Stimulated activated CD4-positive, alpha-beta T cell treated with anti-CD3 and anti-CD28 coated beads, TNF-alpha, amount 100 ng/mL, for 1 hour (primary cell): ENCODE results near the gene CTIF.

Experiments
- DNase-seq, 3 donors: peaks; one replicate each; pipeline ENCODE4 v3.0.0-alpha.2; 2020; ENCODE audit warnings: low read depth in 3 of 3, low spot score in 1 of 3

The CTIF gene

GRCh38 chr18:48550101-48550729 is 11.4 kb downstream of the CTIF start:
- no peak for DNase-seq

DNA sequence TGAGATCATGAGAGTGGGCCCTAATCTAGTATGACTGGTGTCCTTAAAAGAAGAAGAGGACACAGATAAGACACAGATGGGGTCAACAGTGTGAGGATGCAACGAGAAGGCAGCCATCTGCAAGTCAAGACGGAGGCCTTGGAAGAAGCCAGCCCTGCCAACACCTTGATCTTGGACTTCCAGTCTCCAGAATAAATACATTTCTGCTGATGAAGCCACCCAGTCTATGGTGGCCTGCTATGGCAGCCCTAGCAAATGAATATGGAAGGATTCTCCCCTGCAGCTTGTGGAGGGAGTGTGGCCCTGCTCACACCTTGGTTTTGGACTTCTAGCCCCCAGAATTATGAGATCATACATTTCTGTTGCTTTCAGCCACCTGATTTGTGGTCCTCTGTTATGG is 12.3 kb downstream of the CTIF start:
- no peak for DNase-seq

DNA sequence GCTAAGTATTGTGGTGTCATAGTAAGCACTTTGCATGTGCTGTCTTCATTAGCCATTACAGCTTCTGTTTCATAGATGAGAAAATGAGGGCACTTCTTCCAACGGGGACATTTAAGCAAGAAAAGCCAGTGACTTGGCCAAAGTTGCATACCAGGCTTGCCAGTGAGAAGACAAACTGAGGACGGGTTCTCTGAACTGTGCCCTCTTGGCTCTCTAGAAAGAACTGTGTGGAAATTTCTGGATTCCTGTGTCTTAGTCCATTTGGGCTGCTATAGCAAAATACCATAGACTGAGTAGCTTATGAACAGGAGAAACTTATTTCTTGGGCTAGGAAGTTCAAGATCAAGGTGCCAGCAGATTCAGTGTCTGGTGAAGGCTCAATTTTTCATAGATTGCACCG is 13.3 kb downstream of the CTIF start:
- no peak for DNase-seq

DNA sequence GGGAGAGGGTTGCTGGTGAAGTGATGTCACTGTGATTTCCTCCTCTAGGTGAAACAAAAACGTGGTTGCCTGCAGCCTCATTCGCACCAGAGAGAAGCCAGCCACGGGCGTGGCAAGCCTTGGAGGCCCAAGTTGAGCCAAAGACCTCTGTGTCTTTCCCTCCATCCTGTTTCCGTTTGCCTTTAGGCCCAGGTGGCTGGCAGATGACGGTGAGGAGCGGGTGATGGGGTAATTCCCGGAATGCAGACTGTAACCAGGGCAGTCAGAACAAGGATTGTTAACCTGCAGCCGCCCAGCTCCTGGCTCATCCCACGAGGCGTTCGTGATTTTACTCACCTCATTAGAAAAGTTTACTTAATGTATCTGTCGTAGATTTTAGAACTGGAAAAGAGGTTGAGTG is 14.4 kb downstream of the CTIF start:
- no peak for DNase-seq

- no peak for DNase-seq
Observed at GRCh38 chr18:48554610-48555400, 16.0 kb downstream of the CTIF start.

DNA sequence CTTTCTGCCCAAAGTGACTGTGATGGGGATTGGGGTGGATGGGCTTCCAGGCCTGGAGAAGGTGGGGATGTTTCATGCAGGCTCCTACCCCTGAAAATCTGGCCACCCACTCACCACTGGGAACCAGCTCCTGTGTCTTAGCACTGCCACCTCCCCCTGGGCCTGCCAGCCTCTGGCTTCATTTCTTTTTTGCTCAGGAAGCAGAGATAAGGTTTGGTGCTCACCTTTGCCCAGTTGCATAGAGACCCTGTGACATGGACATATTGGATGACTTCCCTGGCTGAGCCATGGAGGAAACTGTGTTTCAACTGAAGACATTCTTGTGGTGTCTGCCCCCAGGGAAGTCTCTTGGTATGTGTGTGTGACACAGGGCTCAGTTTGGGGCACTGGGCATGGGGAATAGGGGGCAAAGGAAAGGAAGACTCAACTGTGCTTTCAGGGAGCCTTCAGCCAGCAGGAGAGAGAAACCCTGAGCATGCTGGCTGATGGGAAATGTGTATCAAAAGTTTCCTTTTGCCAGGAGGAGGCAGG is 16.7 kb downstream of the CTIF start:
- no peak for DNase-seq

GRCh38 chr18:48557640-48558174 is 18.9 kb downstream of the CTIF start:
- no peak for DNase-seq

DNA sequence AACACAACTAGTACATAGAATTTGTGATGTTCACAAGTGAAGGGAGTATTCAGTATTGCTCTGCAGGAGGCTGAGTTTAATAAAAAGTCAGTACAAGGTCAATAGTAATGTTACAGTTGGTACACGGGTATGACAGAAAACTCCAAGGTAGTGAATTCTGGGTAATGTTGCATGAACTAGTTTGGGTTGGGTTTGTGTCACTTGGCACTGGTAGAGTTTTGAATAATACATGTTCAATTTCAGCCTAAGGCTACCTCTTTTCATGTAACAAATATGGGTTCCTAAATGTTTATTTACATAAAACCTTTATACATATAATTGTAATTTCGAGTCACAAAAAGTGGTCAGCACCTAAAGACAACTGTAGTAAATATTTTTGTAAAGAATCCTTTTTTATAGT is 19.4 kb downstream of the CTIF start:
- DNase-seq = no peak

- DNase-seq = no peak
Observed at GRCh38 chr18:48560491-48560890, 21.7 kb downstream of the CTIF start.

GRCh38 chr18:48562075-48562474 is 23.2 kb downstream of the CTIF start:
- DNase-seq = no peak

DNA sequence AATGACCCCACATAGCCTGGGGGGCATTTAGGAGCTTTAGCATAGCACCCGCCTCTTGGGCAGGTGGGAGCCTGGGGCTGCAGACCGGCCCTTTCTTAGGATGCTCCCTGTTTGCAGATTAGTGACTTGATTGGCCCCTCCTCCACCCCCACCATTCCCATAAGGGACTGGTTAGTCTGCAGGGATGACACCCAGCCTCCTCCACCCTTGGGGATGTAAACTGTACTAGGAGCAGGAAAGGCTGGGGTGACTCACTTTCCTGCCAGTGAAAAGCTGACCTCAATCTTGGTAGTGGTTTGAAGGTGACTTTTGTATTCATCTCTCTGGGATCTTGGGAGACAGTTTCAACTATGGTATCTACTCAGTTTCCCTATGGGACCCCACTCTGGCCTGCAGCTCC is 24.2 kb downstream of the CTIF start:
- no peak for DNase-seq

GRCh38 chr18:48564139-48564538 is 25.3 kb downstream of the CTIF start:
- no peak for DNase-seq

GRCh38 chr18:48565105-48565504 is 26.3 kb downstream of the CTIF start:
- no peak for DNase-seq

GRCh38 chr18:48566589-48566988 is 27.8 kb downstream of the CTIF start:
- DNase-seq = no peak

DNA sequence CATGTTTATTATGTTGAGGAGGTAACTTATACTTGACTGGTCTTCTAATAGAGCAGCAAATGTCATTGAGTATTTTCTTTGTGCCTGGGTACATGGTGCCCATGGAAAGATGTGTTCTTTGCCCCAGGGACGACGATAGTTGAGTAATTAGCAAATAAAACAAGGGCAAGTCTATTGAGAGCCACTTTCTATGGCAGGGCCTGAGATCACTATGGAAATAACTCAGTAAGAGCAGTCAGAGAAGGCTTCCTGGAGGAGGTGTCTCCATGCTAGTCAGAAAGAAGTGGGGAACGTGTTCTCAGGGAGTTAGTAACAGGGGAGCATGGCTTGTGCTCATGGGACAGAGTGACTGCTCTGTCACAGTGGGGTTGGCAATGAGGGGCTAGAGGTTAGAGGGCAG is 28.6 kb downstream of the CTIF start:
- no peak for DNase-seq

DNA sequence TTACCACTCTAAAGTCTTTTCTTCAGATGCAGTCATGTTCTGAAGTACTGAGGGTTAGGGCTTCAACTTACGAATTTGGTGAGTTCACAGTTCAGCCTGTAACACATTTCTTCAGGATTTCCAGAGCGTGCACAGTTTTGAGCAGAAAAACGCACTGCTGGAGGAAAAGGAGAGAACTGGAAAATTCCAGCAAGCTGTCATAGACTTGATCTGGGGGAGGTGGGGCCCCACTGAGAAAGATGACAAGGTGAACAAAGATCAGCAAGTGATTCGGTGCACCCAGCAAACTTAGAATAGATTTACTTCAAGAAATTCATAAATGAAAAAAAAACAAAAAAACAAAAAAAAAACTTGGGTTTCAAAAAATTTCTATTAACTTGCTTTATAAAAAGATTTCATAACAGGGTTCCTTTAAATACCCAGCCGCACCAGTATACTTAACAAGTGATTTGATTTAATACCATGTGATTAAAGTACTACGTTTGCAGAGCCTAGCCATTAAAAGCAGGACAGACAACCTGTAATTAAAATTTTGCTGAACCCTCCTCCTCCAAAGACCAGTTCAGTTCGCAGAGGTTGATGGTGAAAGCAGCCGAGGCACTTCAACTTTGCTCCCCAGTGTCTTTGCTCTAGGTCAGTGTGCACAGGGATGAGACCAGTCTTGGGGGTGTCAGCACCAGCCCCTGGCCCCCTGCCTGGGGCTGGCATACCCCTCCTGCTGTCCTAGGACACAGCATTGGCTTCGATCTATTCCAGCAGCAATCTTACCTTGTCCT is 30.5 kb downstream of the CTIF start:
- no peak for DNase-seq

- no peak for DNase-seq
Observed at GRCh38 chr18:48569915-48570264, 31.1 kb downstream of the CTIF start.

DNA sequence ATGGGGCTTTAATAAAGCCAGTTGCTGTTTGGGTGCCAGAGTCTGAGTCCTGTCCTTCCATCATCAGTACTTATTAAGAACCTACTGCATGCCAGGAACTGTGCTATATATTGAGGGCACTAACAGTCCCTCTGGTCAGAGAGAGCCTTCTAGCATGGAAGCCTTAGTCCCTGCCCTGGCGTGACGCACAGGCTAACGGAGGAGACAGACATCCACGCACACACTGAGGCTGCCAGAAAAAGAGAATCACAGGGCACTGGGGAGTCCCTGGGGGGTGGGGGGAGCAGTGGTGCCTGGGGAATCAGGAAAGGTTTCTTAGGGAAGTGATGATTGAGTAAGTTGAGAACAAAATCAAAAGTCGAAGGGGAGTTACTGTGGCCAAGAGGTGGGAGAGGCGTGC is 31.5 kb downstream of the CTIF start:
- no peak for DNase-seq

GRCh38 chr18:48571639-48572384 is 33.0 kb downstream of the CTIF start:
- DNase-seq = no peak

DNA sequence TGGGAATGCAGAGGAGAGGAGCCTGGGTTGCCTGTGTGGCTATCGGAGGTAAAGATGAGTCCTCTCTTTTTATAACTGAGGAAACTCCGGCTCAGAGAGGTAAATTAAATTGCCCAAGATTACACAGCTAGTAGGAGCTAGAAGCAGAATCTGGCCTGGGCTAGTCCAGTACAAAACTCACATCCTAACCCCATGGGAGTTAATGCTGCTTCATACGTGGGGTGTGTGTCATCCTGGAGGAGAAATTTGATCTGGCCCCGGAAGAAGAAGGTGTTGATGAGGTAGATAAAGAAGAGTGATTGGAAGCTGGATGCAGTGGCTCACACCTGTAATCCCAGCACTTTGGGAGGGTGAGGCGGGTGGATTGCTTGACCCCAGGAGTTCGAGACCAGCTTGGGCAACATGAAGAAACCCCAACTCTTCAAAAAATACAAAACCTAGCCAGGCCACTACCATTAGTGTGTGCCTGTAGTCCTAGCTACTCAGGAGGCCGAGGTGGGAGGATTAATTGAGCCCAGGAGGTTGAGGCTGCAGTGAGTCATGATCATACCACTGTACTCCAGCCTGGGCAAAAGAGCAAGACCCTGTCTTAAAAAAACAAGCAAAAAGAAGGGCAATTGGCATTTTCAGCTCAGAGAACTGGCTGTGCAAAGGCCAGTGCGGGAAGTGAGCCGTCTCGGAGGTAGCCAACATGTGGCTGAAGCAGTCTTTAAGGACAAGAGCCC is 33.7 kb downstream of the CTIF start:
- no peak for DNase-seq
